ENCODE results near the gene MIOS. TPM values are rescaled to one million over a fixed set of nuclear protein-coding genes. Genes with fewer than 3 reads are reported as not detected.
A peak's percentile ranks its signal among the peaks of the same experiment; 100 is the strongest.

Gene MIOS
- total RNA-seq, 1 donor = 78.3 TPM

DNA sequence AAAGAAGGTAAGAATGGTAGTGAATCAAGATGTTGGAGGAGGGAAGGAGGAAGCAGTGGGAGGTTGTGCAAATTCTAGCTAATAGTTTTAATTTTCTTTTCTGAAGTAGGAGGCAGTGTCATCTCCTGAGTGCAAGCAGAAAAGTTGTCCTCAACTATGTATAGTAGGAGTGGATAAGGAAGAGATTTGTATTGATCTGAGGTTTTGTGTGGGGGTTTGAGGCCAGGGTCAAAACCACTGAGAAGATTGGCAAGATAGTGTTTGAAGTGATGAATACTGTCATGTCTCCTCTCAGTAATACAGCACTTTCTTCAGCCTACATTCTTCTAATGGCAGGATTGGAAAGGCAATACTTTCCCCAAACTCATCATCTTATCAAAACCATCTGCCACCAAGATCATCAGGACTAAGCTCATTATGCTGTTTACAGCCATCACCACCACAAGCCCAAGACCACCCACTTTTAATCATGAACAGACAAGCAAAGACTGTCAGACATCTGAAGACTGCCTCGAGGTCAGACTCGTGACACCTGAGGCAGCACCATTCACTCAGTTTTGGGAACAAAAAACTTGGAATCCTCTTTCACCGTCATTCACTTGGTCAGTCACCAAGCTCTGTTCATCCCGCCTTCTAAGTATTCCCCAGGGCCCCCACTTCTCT, 1.5 kb upstream of the MIOS start:
- Histone ChIP-seq H3K4me3 (ENCODE audit: low read length) (no peak overlapping the region), H3K4me1 (ENCODE audit: insufficient read depth, low read length) (peaks cover 46% of the 10 kb centered on the region), H3K9me3 (ENCODE audit: low read depth, low read length) (no peaks in the 10 kb centered on the region), H3K27me3 (ENCODE audit: insufficient read depth, low read length) (no peaks in the 10 kb centered on the region)

DNA sequence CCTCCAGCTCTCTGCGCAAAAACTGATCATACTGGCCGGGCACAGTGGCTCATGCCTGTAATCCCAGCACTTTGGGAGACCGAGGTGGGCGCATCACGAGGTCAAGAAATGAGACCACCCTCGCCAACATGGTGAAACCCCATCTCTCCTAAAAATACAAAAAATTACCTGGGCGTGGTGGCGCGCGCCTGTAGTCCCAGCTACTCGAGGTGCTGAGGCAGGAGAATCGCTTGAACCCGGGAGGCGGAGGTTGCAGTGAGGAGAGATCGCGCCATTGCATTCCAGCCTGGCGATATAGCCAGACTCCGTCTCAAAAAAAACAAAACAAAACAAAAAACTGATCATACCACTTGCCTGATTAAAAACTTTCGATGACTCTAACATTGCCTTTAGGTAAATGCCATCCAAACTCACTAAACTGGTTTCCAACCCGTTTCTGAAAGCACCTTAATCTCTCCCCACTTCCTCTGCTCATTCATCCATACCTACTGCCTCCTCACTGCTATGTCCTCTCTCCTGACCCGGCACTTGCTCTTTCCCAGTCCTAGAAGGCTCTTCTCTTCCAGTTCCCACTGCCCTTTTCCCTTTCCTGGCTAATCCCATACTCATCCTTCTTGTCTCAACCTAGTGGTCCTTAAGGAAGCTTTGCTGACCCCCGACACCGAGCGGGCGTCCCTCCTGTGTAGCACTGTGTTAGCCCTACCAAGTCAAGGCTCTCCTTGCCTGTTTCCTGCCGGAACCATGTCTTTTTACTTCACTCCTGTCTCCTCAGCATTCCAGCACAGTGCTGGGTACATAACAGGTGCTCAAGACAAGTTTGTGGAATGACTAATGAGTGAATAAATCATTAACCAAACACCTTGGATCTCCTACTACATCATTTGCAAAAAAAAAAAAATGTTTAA, 686 bp upstream of the MIOS start:
- Histone ChIP-seq H3K4me3 (ENCODE audit: low read length) (peak overlapping the region; percentile 74), H3K9me3 (ENCODE audit: low read depth, low read length) (no peaks in the 10 kb centered on the region), H3K27me3 (ENCODE audit: insufficient read depth, low read length) (no peaks in the 10 kb centered on the region), H3K4me1 (ENCODE audit: insufficient read depth, low read length) (peaks cover 50% of the 10 kb centered on the region)

DNA sequence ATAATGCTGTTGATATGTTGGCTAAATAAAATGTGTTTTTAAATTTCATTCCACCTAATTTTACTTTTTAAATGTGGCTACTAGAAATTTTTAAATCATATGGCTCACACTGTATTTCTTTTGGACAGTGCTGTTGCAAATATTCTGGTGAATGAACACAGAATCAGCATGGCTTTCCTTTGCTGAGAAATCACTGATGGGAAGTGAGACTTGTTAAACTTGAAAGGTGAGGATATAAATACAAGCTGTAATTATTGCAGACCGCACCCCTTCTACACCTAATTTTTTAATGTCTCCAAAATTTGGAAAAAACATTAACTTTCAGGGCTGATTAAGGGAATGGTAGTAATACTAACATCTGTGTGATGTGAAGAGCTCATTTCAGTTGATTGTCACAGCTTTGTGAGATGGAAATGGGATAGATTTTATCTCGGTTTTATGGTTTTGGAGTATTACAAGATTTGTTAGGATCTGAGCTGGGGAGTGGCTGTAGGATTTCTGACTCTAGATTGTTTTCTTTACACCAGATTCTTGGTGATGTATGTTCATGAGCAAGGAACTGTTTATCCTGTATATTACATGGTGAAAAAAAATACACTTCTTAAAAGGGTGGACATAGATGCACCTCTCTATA, 1.3 kb downstream of the MIOS start:
- H3K9me3 ChIP-seq (ENCODE audit: low read depth, low read length) = no peaks in the 10 kb centered on the region
- H3K27me3 ChIP-seq (ENCODE audit: insufficient read depth, low read length) = no peaks in the 10 kb centered on the region
- peak overlapping the region; percentile 74 for H3K4me3 ChIP-seq (ENCODE audit: low read length)
- H3K4me1 ChIP-seq (ENCODE audit: insufficient read depth, low read length) = peaks cover 50% of the 10 kb centered on the region

DNA sequence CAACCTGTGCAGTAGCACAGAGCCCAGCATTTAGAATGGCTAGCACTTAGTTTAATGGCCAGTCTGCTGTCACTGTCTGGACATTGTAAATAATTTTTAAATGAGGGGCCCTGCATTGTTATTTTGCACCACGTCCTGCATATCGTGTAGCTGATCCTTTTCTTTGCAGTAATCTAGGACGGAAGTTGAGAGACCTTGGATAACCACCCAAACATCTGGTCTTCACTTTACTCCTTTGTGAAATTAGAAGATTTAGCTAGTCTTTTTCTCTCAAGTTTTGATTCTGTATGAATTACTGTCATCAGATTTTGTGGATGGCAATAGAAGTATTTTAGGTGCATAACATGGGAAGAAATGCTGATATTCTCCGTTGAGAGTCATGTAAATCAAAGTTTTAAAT, 1.9 kb downstream of the MIOS start:
- Histone ChIP-seq H3K27me3 (ENCODE audit: insufficient read depth, low read length) (no peaks in the 10 kb centered on the region), H3K4me3 (ENCODE audit: low read length) (no peak overlapping the region), H3K9me3 (ENCODE audit: low read depth, low read length) (no peaks in the 10 kb centered on the region), H3K4me1 (ENCODE audit: insufficient read depth, low read length) (peaks cover 50% of the 10 kb centered on the region)

DNA sequence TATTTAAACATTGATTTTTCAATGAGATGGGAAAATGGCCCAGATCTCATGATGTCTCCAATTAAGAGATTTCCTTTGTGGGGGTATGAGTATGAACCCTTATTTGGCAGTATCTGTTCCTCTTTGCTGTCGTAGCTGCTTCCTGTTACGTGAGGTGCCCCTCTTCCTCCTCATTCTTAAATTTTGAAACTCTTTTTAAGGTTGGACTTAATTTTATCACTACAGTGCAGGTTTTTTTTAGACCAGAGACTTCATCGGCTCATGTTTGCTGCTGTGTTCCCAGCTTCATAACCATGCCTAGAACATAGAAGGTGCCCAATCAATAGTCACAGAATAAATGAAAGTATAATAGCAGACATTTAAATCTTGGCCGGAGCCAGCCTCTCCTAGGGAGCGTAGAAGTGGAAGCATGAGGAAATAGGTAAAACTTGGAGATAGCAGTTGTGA, 2.4 kb downstream of the MIOS start:
- Histone ChIP-seq H3K4me3 (ENCODE audit: low read length) (no peak overlapping the region), H3K9me3 (ENCODE audit: low read depth, low read length) (no peaks in the 10 kb centered on the region), H3K4me1 (ENCODE audit: insufficient read depth, low read length) (peaks cover 50% of the 10 kb centered on the region), H3K27me3 (ENCODE audit: insufficient read depth, low read length) (no peaks in the 10 kb centered on the region)

DNA sequence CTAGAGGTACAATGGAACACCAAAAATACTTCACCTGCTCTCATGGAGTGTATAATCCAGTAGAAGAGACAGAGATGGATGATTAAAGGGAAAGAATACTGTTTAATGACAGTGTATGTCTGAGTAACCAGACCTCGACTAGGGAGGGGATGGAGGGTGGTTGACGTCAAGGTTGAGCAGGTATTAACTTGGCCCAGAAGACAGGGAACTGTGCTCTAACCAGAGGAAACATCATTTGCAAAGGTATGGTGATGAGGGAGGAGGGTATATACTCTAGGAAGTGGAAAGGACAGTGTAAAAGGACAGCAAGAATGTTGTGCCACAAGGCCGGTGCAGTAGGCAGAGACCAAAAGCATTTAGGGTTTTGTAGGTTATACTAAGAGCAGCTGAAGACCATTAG, 2.9 kb downstream of the MIOS start:
- Histone ChIP-seq H3K4me3 (ENCODE audit: low read length) (no peak overlapping the region), H3K4me1 (ENCODE audit: insufficient read depth, low read length) (peaks cover 48% of the 10 kb centered on the region), H3K9me3 (ENCODE audit: low read depth, low read length) (no peaks in the 10 kb centered on the region), H3K27me3 (ENCODE audit: insufficient read depth, low read length) (no peaks in the 10 kb centered on the region)

DNA sequence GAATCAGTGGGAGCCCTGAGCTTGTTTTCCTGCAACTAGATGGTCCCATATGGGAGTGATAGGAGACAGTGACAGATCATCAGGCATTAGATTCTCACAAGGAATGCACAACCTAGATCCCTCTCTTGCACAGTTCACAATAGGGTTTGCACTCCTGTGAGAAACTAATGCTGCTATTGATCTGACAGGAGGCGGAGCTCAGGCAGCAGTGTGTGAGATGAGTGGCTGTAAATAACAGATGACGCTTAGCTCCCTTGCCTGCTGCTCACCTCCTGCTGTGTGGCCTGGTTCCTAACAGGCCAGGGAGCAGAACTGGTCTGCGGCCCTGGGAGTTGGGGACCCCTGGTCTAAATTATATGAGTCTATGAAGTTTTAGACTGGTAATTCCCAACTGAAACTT, 3.9 kb downstream of the MIOS start:
- no peaks in the 10 kb centered on the region for H3K9me3 ChIP-seq (ENCODE audit: low read depth, low read length)
- no peak overlapping the region for H3K4me3 ChIP-seq (ENCODE audit: low read length)
- H3K27me3 ChIP-seq (ENCODE audit: insufficient read depth, low read length) = no peaks in the 10 kb centered on the region
- peaks cover 39% of the 10 kb centered on the region for H3K4me1 ChIP-seq (ENCODE audit: insufficient read depth, low read length)

DNA sequence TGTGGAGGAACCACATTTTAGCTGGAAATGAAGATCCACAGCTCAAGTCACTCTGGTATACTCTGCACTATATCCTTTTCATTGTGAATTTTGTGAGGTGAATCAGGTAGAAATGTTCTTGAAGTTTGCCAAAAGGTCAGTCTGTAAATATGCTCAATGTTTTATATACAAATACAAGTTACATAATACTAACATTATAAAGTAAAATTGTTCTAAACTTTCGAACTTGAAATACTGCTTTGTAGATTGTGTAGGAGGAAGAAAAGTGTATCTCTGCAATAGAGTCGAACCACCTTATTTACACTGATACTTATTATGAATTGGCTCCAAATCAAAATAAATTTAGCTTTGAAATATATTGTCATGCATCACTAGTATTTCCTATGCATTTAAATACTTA, 7.0 kb downstream of the MIOS start:
- Histone ChIP-seq H3K27me3 (ENCODE audit: insufficient read depth, low read length) (no peaks in the 10 kb centered on the region), H3K4me3 (ENCODE audit: low read length) (no peak overlapping the region), H3K9me3 (ENCODE audit: low read depth, low read length) (no peaks in the 10 kb centered on the region), H3K4me1 (ENCODE audit: insufficient read depth, low read length) (peaks cover 30% of the 10 kb centered on the region)

DNA sequence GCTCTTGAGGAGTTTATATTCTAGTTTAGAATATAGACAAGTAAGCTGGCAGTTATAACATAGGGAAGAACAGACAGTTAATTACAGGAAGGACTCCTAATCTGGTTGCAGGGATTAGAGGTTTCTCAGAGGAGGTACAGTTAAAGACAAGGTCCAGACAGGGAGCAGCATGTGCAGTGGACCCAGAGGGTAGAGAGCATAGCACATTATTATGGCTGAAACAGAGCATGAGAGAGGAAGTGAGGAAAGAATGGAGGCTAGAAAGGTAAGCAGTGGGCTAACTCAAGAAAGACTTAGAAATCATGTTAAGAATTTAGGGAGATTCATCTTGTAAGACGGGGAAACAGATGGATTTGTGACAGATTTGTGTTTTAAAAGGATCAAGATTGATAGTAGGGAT, 9.7 kb downstream of the MIOS start:
- Histone ChIP-seq H3K9me3 (ENCODE audit: low read depth, low read length) (no peaks in the 10 kb centered on the region), H3K4me3 (ENCODE audit: low read length) (no peak overlapping the region), H3K27me3 (ENCODE audit: insufficient read depth, low read length) (no peaks in the 10 kb centered on the region), H3K4me1 (ENCODE audit: insufficient read depth, low read length) (peaks cover 12% of the 10 kb centered on the region)

DNA sequence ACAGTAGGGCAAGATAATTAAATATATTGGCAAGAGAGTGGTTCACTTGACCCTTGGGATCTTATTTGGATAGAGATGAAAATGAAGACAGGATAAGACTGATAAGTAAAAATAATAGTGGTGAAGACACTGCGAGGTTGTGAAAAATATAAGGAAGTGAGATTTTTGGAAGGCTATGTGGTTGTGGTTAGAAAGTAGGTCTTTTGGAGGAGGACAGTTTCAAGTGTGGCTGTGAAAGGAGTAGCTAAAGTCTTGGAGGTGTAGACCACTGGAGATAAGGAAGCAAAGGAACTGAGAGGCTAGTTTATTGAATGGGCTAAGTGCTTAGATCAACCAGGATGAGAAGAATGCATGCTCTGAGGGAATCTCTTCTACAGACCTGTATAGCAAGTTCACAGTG, 11.2 kb downstream of the MIOS start:
- no peak overlapping the region for H3K4me3 ChIP-seq (ENCODE audit: low read length)
- no peaks in the 10 kb centered on the region for H3K9me3 ChIP-seq (ENCODE audit: low read depth, low read length)
- H3K27me3 ChIP-seq (ENCODE audit: insufficient read depth, low read length) = no peaks in the 10 kb centered on the region
- peaks cover 12% of the 10 kb centered on the region for H3K4me1 ChIP-seq (ENCODE audit: insufficient read depth, low read length)

DNA sequence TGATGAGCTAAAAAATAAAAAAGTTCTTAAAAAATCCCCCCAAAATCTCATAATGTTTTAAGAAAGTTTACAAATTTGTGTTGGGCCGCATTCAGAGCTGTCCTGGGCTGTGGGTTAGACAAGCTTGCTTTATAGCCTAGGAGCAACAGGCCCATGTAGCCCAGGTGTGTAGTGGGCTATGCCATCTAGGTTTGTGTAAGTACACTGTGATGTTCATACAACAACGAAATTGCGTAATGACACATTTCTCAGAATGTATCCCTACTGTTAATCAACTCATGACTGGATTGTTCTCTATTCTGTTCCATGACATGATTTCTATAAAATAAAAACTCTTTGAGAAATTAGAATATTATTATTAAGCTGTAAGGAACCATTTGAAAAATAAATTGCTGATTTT, 13.0 kb downstream of the MIOS start:
- Histone ChIP-seq H3K27me3 (ENCODE audit: insufficient read depth, low read length) (no peaks in the 10 kb centered on the region), H3K9me3 (ENCODE audit: low read depth, low read length) (no peaks in the 10 kb centered on the region), H3K4me3 (ENCODE audit: low read length) (no peak overlapping the region), H3K4me1 (ENCODE audit: insufficient read depth, low read length) (peaks cover 12% of the 10 kb centered on the region)

DNA sequence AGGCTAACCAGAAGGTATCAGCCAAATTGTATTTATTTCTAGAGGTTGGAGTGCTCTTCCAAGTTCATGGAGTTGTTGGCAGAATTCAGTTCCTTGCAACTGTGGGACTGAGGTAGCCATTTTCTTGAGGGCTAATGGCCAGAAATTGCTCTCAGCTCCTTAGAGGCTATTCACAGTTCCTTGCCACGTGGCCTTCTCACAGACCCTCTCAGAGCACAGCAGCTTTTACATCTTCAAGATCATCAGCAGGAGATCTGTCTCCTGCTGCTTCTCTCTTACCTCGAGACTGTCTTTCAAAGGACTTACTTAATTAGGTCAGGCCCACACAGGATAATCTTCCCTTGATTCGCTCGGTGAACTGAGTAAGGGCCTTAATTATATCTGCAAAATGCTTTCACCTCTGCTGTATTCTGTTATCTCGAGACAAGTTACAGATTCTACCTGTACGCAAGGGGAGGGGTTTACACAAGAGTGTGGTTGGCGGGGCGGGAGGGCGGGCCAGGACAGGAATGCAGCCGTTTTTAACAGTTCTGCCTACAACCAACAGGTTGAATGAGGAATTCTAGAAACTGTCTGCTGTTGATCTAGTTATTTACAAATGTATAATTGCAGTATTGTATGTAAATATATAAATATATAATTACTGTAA, 15.0 kb downstream of the MIOS start:
- Histone ChIP-seq H3K27me3 (ENCODE audit: insufficient read depth, low read length) (no peaks in the 10 kb centered on the region), H3K4me1 (ENCODE audit: insufficient read depth, low read length) (peaks cover 12% of the 10 kb centered on the region), H3K4me3 (ENCODE audit: low read length) (no peak overlapping the region), H3K9me3 (ENCODE audit: low read depth, low read length) (no peaks in the 10 kb centered on the region)

DNA sequence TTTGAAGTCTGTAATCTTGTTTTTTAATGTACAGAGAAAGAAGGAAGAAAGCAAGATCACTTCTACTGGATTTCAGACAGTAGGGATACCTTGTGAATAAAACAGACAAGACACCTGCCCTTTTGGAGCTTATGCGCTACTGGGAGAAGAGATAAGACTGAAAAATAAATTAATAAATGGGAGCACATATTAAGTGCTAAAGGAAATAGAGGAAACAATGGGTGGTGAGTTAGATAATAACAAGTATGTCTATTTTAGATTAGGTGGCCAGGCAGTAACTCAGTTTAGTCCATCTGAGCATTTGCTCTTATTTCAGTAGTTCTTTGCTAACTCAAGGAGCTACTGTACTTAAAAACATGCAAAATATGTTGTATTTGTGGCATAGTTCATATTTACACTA, 15.9 kb downstream of the MIOS start:
- H3K4me1 ChIP-seq (ENCODE audit: insufficient read depth, low read length) = peaks cover 9% of the 10 kb centered on the region
- H3K4me3 ChIP-seq (ENCODE audit: low read length) = no peak overlapping the region
- H3K27me3 ChIP-seq (ENCODE audit: insufficient read depth, low read length) = no peaks in the 10 kb centered on the region
- no peaks in the 10 kb centered on the region for H3K9me3 ChIP-seq (ENCODE audit: low read depth, low read length)

DNA sequence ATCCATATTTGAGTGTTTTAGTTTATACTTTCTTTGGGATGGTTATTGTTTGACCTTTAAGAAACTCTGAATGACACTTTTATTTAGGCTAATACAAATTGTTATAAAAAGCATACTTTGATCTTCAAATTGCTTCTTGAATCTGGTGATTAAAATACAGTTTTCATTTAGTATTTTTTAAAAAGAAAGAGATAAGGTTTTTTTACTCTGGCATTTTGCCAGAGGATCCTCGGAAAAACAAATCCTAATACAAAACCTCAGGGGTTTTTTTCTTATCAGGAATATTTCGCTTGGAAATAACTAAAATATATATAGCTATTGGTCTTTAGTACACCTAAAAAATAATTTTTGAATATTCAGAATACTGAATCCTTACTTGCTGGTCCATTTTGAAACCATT, 17.0 kb downstream of the MIOS start:
- H3K27me3 ChIP-seq (ENCODE audit: insufficient read depth, low read length) = no peaks in the 10 kb centered on the region
- H3K4me1 ChIP-seq (ENCODE audit: insufficient read depth, low read length) = no peaks in the 10 kb centered on the region
- H3K9me3 ChIP-seq (ENCODE audit: low read depth, low read length) = no peaks in the 10 kb centered on the region
- no peak overlapping the region for H3K4me3 ChIP-seq (ENCODE audit: low read length)

DNA sequence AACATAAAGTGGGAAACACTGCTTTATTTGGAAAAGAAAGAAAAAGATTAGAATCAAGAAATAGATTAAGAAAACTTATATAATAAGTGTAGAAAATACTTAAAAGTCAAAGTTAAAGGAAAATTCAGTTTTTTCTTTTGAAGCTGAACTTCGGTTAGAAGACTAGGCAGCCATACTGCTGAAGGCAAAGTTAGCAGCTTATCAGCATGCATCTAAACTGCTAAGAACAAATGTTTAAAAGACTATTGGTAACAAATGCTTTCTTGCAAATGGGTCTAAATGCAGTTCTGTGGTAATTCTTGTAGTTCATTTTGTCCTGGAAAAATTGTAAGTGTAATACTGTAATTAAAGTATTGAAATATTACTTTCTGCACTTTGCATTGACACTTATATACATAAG, 18.0 kb downstream of the MIOS start:
- Histone ChIP-seq H3K27me3 (ENCODE audit: insufficient read depth, low read length) (no peaks in the 10 kb centered on the region), H3K9me3 (ENCODE audit: low read depth, low read length) (no peaks in the 10 kb centered on the region), H3K4me1 (ENCODE audit: insufficient read depth, low read length) (no peaks in the 10 kb centered on the region), H3K4me3 (ENCODE audit: low read length) (no peak overlapping the region)
